ENCODE measurements around the gene KLHL18.

GRCh38 chr3:47244531-47245100, 38.1 kb upstream of the KLHL18 start:
- TF ChIP-seq CTCF (IDR thresholded peaks at IDR 0.05) (no peak), EP300 (IDR thresholded peaks at IDR 0.05) (no peak), POLR2A (IDR thresholded peaks at IDR 0.05) (no peak), POLR2AphosphoS5 (IDR thresholded peaks at IDR 0.05) (no peak)

All from suprapubic skin (tissue), 4 donors.